ENCODE measurements around the gene ADARB2.

DNA sequence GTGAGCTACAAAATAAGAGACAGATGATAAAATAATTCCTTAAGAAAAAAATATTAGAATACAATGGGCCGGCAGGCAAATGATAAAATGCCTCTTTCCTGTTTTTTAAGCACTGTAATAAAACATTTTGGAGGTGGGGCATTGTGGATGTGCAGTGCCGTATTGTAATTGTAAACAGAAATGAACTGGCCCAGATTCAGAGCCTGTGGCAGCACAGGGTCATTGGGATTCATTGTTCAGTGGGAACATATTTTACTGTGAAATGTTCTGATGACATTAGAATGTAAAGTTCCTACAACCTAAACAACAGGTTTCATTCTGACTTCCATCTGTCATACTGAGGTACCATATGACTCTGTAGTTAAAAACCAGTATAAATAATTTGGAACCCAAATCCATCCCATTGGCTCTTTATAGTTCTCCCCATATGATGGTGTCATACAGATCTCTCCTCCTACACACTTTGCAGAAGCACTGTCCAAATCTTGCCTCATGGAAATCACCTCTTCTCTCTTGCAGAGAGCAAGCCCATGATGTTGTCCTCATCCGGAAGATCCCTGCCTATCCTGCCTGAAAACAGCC lies 416.5 kb downstream of the ADARB2 start:
- TF ChIP-seq, protein P1, sequence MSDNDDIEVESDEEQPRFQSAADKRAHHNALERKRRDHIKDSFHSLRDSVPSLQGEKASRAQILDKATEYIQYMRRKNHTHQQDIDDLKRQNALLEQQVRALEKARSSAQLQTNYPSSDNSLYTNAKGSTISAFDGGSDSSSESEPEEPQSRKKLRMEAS (IDR thresholded peaks at IDR 0.05), result no peak
- TF ChIP-seq EP300 (IDR thresholded peaks at IDR 0.05; ENCODE audit: borderline replicate concordance), result no peak

Data from Ishikawa (cell line).